ENCODE measurements around the gene SND1.

- no peak for TF ChIP-seq TAF1 (IDR thresholded peaks at IDR 0.05; ENCODE audit: low read depth)
- TF ChIP-seq USF1 (IDR thresholded peaks at IDR 0.05): no peak
- no peak for TF ChIP-seq CEBPB (IDR thresholded peaks at IDR 0.05)
- no peak for TF ChIP-seq EP300 (IDR thresholded peaks at IDR 0.05; ENCODE audit: borderline replicate concordance)
- no peak for TF ChIP-seq YY1 (IDR thresholded peaks at IDR 0.05; ENCODE audit: low read depth)
- no peak for TF ChIP-seq CREB1 (IDR thresholded peaks at IDR 0.05; ENCODE audit: low read depth)
- TF ChIP-seq REST (IDR thresholded peaks at IDR 0.05; ENCODE audit: low read depth): no peak
- no peak for TF ChIP-seq ZBTB7A (IDR thresholded peaks at IDR 0.05; ENCODE audit: low read depth)
These were observed 373.4 kb downstream of the SND1 start for GRCh38 chr7:128025380-128025779.

All from Ishikawa (cell line).